HUES6 (cell line): ENCODE results near the gene SMIM33.
A peak's percentile ranks its signal among the peaks of the same experiment; 100 is the strongest.
"Not testable (repeated sequence)": the region's sequence is repeated elsewhere in the genome, so short reads cannot be mapped to it uniquely, and the experiment has no call there.

Experiments
- H3K27ac ChIP-seq: 2 replicates; pipeline ENCODE4 v1.7.0; 2013; ENCODE audit warnings: low read depth, mild to moderate bottlenecking, low read length, inconsistent platforms
- H3K27me3 ChIP-seq: 2 replicates; pipeline ENCODE4 v1.6.1; 2013; ENCODE audit warnings: low read length; ENCODE audit not compliant: control insufficient read depth, insufficient read depth
- H3K36me3 ChIP-seq: 2 replicates; pipeline ENCODE4 v1.6.1; 2013; ENCODE audit warnings: low read length; ENCODE audit not compliant: control insufficient read depth, insufficient read depth
- H3K4me1 ChIP-seq: 2 replicates; pipeline ENCODE4 v1.6.1; 2013; ENCODE audit warnings: low read length; ENCODE audit not compliant: control insufficient read depth, insufficient read depth
- H3K4me3 ChIP-seq: 2 replicates; pipeline ENCODE4 v1.5.1; 2013; ENCODE audit warnings: low read depth, low read length
- H3K9ac ChIP-seq: one replicate; pipeline ENCODE4 v1.6.1; 2013; ENCODE audit warnings: mild to moderate bottlenecking, low read length
- H3K9me3 ChIP-seq: 2 replicates; pipeline ENCODE4 v1.6.1; 2013; ENCODE audit warnings: low read depth, low read length; ENCODE audit not compliant: control insufficient read depth, insufficient read depth

SMIM33 gene

DNA sequence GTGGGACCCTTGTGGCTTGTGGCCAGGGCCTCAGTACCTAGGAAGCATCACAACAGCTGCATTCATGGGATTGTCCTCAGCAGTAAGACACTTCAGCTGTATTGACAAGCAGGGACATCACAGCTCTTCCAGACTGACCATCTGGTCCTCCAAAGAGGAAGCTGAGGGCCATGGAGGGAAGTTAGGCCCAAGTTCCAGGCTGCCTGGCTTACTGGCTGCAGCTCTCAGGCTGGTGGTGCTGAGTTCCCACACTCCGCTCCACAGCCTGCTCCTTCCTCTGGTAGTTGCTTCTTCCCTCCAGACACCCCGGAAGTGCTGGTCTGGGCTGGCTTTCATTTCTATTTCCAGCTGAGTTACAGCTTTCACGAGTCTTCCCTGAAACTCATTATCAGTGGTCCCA is 17.5 kb downstream of the SMIM33 start:
- Histone ChIP-seq H3K9me3 (no peaks in the 10 kb centered on the region), H3K36me3 (no peaks in the 10 kb centered on the region), H3K4me3 (no peak overlapping the region), H3K27me3 (no peaks in the 10 kb centered on the region), H3K9ac (no peak overlapping the region), H3K4me1 (peaks cover 10% of the 10 kb centered on the region), H3K27ac (no peak overlapping the region)

DNA sequence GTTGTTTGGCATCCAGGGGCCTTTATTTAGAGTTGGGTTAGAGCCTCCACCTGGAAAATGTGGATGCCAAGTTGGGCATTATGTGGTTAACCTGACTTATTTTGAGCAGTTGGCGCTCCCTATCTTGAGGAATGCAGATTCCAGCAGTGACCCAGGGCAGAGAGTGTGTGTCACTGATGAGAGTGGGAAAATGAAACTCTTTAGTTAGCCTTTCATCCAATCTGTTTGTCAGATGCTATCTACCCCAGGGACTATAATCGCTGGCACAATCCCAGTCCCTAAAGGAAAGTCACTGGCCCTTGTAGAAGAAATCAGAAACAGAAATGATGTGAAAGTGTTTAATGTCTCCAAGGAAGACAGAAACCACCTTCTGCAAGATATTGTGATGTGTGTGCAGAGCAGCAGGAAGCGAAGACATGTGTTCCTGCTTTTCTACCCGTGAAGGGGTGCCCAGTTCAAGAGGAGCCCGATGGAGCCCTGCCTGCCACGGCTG is 21.9 kb downstream of the SMIM33 start:
- Histone ChIP-seq H3K27me3 (no peaks in the 10 kb centered on the region), H3K4me3 (no peak overlapping the region), H3K36me3 (no peaks in the 10 kb centered on the region), H3K27ac (no peak overlapping the region), H3K9me3 (no peaks in the 10 kb centered on the region), H3K4me1 (no peaks in the 10 kb centered on the region), H3K9ac (no peak overlapping the region)

DNA sequence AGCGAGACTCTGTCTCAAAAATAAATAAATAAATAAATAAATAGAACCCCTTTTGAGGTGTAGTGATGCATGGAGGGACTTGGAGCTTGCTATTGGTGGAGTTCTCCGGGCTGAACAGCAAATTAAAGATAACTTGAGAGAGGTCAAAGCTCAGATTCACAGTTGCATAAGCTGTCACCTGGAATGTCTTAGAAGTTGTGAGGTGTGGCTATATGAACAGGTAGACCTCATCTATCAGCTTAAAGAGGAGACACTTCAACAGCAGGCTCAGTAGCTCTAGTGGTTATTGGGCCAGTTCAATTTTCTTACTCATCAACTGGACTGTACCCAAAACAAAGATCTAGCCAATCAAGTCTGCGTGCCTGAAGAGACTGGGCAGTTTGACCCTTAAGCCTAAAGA is 23.5 kb downstream of the SMIM33 start:
- no peak overlapping the region for H3K4me3 ChIP-seq
- H3K4me1 ChIP-seq: no peaks in the 10 kb centered on the region
- H3K9me3 ChIP-seq: no peaks in the 10 kb centered on the region
- H3K36me3 ChIP-seq: no peaks in the 10 kb centered on the region
- H3K27me3 ChIP-seq: no peaks in the 10 kb centered on the region
- H3K27ac ChIP-seq: no peak overlapping the region
- H3K9ac ChIP-seq: no peak overlapping the region

DNA sequence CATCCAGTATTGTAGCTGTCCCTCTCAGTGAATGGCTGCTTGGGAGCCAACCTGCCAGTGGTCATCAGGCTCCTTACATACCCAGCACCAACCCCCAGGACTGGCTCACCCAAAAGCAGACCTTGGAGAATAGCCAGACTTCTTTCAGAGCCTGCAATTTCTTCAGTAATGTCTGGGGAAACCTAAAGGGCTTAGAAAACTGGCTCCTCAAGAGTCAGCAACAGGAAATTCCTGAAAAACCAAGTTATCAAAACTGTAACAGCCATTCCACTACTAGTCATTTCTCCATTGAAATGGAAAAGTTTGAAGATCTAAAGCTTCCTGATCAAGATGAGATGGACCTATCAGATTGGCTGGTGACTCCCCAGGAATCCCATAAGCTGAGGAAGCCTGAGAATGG is 24.0 kb downstream of the SMIM33 start:
- H3K27ac ChIP-seq: no peak overlapping the region
- no peaks in the 10 kb centered on the region for H3K9me3 ChIP-seq
- H3K4me3 ChIP-seq: no peak overlapping the region
- no peak overlapping the region for H3K9ac ChIP-seq
- no peaks in the 10 kb centered on the region for H3K27me3 ChIP-seq
- no peaks in the 10 kb centered on the region for H3K4me1 ChIP-seq
- H3K36me3 ChIP-seq: no peaks in the 10 kb centered on the region

DNA sequence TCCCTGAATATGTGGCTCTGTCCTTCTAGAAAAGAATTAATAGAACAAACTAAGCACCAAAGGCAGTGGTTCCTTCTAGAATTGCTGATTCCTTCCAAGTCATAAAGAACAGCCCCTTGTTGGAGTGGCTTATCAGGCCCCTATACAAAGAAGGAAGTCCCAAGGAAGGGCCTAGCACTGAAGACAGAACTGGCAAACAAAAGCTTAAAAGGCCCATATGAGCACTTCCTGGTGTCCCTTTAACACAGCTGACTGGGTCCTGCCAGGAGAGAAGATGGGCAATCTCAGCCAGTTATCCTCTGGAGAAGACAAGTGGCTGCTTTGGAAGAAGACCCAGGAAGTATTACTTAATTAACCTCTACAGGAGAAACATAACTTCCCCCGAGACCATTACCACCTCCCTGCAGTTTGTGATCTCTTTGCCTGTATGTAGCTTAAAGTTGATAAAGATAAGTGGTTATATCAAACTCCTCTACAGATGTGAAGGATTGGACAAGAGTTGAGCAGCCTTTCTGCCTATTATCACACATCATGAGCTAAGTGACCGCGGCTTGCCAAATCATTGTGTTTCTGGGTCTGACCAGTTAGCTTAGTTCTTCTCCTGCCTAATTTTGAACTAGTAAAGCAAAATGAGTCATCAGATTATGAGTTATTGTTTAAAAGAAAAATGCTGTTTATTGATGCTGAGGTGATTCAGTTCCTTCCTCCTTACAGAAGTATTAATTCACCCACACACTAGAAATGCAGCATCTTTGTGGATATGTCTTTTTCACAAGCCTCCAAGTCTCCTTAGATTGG is 25.0 kb downstream of the SMIM33 start:
- Histone ChIP-seq H3K4me3 (no peak overlapping the region), H3K9me3 (no peaks in the 10 kb centered on the region), H3K9ac (no peak overlapping the region), H3K4me1 (no peaks in the 10 kb centered on the region), H3K27me3 (no peaks in the 10 kb centered on the region), H3K36me3 (no peaks in the 10 kb centered on the region), H3K27ac (no peak overlapping the region)

DNA sequence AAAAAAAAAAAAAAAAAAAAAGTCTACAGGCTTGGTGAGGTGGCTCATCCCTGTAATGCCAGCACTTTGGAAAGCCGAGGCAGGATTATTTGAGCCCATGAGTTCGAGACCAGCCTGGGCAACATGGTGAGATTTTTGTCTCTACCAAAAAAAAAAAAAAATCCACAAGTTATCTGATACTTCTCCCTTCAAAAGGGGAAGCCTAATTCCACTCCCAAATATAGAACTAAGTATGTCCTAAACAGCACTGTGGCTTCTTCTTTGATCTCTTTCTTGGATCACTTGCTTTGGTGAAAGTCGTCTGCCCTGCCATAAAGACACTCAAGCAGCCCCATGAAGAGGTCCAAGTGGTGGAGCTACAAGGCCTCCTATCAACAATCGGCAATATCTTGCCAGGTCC is 30.6 kb downstream of the SMIM33 start:
- H3K36me3 ChIP-seq: no peaks in the 10 kb centered on the region
- H3K4me3 ChIP-seq: no peak overlapping the region
- peaks cover 7% of the 10 kb centered on the region; the same call in 1 of the 2 replicates for H3K4me1 ChIP-seq
- no peak overlapping the region for H3K27ac ChIP-seq
- H3K9me3 ChIP-seq: 0 out of 2 replicates have a peak, but pooled peaks cover 4% of the 10 kb centered on the region
- no peaks in the 10 kb centered on the region for H3K27me3 ChIP-seq
- H3K9ac ChIP-seq: no peak overlapping the region

DNA sequence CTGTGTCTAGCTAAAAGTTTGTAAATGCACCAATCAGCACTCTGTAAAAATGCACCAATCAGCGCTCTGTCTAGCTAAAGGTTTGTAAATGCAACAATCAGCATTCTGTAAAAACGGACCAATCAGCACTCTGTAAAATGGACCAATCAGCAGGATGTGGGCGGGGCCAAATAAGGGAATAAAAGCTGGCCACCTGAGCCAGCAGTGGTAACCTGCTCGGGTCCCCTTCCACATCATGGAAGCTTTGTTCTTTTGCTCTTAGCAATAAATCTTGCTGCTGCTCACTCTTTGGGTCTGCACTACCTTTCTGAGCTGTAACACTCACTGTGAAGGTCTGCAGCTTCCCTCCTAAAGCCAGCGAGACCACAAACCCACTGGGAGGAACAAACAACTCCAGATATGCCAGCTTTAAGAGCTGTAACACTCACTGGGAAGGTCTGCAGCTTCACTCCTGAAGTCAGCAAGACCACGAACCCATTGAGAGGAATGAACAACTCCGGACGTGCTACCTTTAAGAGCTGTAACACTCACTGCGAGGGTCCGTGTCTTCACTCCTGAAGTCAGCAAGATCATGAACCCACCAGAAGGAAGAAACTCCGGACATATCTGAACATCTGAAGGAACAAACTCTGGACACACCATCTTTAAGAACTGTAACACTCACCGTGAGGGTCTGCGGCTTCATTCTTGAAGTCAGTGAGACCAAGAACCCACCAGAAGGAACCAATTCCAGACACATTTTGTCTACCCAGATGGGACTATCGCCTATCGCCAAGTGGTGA is 32.4 kb downstream of the SMIM33 start:
- H3K4me1 ChIP-seq, H3K36me3 ChIP-seq, H3K4me3 ChIP-seq, H3K9ac ChIP-seq, H3K9me3 ChIP-seq, H3K27ac ChIP-seq, H3K27me3 ChIP-seq: not testable (repeated sequence)

DNA sequence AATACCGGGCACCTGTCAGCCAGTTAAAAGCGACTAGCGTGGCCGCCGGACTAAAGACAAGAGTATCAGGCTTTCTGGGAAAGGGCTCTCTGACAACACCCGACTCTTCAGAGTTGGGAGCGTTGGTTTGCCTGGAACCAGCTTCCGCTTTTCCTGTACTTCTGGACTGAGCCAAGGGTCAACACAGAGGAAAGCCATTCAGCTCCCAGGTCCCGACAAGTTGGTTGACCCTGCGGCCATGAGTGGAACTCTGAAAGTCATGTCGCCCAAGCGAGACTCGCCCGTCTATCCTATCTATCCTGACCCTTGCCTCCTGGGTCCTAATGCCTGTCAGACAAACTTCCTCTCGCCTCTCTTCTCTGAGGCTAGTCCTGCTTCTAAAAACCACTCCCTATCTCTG is 33.1 kb downstream of the SMIM33 start:
- peak overlapping the region; percentile 37 for H3K4me3 ChIP-seq
- H3K9me3 ChIP-seq, H3K27me3 ChIP-seq, H3K27ac ChIP-seq, H3K4me1 ChIP-seq, H3K9ac ChIP-seq, H3K36me3 ChIP-seq: not testable (repeated sequence)

DNA sequence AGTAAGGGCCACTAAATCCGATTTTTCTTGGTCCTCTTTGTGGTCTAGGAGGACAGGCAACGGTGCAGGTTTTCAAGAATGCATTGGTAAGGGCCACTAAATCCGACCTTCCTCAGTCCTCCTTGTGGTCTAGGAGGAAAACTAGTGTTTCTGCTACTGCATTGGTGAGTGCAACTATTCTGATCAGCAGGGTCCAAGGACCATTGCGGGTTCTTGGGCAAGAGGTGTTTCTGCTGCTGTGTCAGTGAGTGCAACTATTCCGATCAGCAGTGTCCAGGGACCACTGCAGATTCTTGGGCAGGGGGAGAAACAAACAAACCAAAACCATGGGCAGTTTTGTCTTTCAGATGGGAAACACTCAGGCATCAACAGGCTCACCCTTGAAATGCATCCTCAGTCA is 33.9 kb downstream of the SMIM33 start:
- H3K4me1 ChIP-seq, H3K27me3 ChIP-seq, H3K4me3 ChIP-seq, H3K9me3 ChIP-seq, H3K27ac ChIP-seq, H3K9ac ChIP-seq, H3K36me3 ChIP-seq: not testable (repeated sequence)

DNA sequence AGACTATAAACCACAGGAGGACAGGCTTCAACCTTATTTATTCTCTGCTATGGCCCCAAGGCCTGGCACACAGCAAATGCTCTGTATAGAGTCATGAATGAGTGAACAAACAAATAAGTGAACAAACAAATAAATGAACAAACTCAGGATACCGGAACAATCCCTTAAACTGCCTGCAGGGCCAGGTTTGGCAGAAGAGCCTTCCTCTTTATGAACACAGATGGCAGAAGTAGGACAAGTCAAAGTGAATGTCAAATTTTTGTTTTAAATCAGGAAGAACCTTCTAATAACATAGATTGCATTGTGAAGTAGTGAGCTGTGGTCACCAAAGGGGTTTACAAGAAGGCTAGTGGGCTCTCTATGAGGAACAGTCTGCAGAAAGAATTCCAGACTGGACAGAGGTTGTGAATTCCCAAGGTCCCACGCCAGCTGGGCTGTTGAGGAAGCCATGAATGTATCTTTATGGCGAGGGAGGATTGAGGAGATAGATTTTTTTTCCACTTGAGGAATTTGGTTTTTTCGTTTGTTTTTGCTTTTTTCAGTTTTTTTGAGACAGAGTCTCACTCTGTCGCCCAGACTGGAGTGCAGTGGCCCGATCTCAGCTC is 42.1 kb downstream of the SMIM33 start:
- no peak overlapping the region for H3K9ac ChIP-seq
- H3K4me3 ChIP-seq: no peak overlapping the region
- H3K4me1 ChIP-seq: peaks cover 3% of the 10 kb centered on the region
- H3K27ac ChIP-seq: no peak overlapping the region
- H3K27me3 ChIP-seq: no peaks in the 10 kb centered on the region
- H3K9me3 ChIP-seq: no peaks in the 10 kb centered on the region
- no peaks in the 10 kb centered on the region for H3K36me3 ChIP-seq

DNA sequence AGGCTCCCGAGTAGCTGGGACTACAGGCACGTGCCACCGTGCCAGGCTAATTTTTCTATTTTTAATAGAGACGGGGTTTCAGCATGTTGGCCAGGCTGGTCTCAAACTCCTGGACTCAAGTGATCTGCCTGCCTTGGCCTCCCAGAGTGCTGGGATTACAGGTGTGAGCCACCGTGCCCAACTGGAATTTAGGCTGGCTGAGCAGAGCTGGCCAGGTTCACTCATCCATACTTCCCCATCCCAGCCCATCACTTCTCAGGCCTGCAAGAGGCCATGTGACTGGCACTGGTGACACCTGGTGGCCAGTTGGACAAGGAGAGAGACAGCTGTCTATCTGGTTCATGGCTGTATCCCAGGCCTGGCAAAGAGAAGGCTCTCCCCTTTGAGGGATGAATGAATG is 42.6 kb downstream of the SMIM33 start:
- not testable (repeated sequence) for H3K36me3 ChIP-seq, H3K27ac ChIP-seq, H3K4me3 ChIP-seq, H3K4me1 ChIP-seq, H3K9me3 ChIP-seq, H3K27me3 ChIP-seq, H3K9ac ChIP-seq
